Activated T-cell treated with anti-CD3 and anti-CD28 coated beads, Interleukin-2, amount 50 U/mL, for 48 hours (primary cell): ENCODE results near the gene KRTAP5-10.
"Not testable (repeated sequence)": the region's sequence is repeated elsewhere in the genome, so short reads cannot be mapped to it uniquely, and the experiment has no call there.

Source experiments
- DNase-seq, 2 experiments: peaks; one replicate each; pipeline ENCODE4 v3.0.0-alpha.2; 2020

The KRTAP5-10 gene

DNA sequence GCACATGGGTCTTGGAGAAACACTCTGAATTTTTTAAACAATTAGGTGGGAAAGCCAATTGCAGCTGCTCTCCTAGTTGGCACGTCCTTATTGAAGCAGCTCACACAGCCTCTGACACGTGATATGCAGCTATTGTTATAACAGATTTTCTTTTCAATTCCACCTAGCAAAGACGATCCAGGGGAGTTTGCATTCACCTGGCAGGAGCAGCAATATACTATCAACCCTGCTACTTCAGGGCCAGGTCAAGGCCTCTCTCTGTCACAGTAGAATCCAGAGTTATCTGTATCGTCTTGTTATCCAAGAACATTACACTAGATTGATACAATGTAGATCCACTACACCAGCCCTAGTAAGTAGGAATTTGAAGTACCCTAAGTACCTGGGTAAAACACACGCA, 9.1 kb downstream of the KRTAP5-10 start:
- DNase-seq = no peak

DNA sequence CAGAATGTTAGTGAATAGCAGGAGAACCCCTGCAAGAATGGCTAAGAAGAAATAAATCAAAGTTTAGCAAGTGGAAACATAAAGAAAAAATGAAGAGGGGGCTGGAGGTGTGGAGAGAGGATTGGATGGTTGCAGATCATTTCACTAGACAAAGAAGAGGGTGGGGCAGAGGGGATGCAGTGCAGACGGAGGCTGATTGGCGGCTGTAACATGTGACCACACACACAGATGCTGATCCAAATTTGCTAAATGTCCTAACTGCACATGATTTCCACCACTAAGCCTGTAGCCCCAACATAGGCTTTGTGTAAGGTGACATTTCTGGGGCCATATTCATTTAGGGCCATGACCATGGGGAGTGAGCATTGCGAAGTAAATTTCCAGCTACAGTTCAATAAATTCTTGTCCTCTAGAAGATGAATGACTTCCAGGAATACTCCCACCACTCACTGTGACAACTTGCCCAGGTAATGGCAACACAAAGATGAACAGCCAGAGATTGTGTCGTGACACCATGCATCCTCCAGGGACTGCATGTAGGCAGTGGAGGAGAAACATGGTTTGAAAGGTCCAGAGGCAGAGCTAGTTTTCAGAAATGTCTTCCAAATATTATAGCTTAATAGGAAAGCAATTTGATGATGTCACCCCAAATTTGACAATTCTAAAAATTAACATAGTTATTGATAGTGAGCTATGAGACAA, 10.5 kb downstream of the KRTAP5-10 start:
- DNase-seq = no peak

DNA sequence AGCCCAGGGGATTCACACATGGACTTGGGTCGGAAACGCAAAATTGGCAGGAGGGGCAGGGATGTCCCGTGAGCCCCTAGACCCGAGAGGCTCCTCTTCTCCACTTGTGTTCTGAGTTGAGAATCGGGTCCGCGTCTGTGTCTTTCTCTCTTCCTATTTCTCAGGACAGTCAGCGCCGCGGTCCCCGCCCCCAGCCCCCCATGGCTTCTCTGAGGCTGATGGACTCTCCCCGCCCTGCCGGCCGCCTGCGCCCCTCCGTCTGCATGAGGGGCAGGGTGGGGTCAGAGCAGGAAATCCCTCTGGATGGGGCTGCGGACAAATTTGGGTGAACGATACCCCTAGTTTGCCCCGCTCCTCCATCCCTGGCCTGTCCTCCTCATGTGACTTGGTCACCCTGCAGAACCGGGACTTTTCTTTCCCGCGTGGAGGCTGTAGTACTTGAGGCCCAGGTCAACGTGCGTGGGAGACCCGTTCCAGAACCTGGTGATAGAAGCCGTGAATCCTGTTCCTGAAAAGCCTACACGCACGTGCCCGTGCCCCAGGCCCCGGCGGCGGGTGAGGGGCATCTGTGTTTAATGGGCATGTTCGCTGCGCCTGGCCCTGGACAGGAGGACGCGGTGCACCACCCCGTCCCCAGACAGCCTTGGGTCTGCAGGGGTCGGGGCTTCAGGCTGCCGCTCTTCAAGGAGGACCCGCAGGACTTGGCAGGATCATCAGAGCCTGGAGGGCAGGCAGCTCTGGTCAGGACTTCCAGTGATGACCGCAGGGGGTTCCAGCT, 11.5 kb downstream of the KRTAP5-10 start:
- DNase-seq = not testable (repeated sequence)

DNA sequence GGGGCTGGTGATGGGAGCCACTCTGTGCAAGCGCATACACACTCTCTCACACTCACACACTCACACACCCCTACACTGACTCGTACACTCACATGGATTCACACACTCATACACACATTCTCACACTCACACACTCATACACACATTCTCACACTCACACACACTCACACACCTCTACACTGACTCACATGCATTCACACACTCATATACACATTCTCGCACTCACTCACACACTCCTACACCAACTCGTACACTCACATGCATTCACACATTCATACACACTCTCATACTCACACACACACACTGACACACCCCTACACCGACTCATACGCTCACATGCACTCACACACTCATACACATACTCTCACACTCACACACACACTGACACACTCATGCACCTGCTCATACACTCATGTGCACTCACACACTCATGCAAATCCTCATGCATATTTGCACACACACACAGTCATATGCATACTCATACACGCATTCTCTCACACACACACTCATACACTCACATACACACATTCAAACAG, 12.2 kb downstream of the KRTAP5-10 start:
- DNase-seq = no peak

DNA sequence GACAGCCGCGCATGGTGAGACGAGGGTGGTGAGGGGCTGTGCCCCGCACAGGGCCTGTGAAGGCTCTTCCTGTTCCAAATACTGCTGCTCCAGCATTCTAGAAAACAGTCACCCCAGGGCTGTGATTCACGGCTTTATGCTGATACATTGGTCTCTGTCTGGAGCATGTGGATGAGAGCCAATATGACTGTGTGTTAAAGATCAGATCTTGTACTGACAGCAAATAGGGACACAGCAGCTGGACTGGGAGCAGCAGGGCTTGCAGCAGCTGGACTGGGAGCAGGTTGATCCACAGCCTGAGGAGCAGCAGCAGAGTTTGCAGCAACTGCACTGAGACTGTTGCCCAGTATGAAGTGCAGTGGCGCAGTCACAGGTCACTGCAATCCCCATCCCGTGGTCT, 14.2 kb downstream of the KRTAP5-10 start:
- DNase-seq = not testable (repeated sequence)

DNA sequence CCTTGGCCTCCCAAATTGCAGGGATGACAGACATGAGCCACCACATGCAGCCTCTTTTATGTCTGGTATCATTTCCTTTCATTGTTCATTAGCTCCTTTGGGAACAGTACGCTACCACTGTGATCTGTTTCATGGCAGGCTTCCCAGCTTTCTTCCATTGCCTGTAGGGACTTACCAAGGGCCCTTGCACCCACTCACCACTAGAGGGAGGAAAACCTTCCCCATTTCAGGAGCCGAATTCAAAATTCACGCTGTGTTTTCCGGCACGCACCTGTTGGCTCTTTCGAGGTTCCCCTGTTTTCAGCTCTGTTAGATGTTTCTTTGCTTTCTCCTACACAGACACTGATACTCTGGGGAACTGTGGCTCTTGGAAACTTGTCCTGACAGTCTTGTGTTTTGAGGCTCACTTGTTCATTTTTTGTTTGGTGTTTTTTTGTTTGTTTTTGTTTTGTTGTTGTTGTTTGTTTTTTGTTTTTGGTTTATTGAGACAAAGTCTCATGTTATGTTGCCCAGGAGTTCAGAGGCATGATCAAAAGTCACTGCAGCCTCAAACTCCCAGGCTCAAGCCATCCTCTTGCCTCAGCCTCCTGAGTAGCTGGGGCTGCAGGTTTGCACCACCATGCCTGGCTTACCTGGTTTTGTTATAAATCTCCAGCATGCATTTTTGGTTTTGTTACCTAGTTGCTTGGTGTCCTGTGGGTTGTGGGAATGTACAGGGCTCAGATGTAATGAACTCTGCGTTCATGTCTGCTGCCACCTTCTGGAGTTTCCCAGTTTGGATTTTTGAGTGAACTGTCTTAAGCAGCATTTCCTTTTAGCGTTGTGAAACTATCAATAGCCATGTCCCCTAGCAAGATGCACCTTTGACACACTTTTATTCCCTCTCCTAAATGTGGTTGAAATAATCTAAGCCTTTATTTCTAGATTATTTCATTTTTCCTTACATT, 15.0 kb downstream of the KRTAP5-10 start:
- peak; percentile 29 to 42 for DNase-seq

DNA sequence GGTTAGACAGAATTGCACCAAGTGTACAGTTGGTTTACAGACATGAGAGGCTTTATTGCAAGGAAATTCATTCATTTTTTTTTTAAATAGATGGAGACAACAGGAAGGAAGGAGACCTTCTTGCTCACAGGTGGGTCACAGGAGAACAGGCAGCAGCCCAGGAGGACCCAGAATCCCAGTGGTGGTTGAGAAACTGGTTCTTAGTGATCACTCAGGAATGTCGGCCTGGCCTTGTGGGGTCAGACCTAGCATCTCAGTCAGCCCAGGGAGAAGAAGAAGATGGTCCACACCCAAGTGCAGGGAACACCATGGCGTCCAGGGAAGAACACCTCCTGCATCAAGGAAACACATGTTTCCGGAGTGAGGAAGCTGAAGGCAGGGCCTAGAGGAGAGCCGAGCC, 16.5 kb downstream of the KRTAP5-10 start:
- no peak for DNase-seq

DNA sequence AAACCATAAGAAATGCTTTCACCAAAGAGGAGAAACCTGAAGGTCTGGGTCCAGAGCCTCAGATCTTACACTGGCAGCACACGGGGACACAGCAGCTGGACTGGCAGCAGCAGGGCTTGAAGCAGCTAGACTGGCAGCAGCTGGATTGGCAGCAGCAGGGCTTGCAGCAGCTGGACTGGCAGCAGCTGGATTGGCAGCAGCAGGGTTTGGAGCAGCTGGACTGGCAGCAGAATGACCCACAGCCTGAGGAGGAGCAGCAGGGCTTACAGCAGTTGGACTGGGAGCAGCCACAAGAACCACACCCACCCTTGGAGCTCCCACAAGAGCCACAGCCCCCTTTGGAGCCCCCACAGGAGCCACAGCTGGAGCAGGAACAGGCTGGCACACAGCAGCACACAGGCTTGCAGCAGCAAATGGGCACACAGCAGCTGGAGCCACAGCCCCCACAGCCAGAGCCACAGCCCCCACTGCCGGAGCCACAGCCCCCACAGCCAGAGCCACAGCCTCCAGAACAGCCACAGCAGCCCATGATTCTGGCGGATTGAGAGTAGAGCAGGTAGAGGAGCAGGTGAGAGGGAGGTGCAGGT, 17.0 kb downstream of the KRTAP5-10 start, which contains the start of gene KRTAP5-11:
KRTAP5-11 (minus strand) TSS at position 567 of the 587 bp plus-strand sequence; CDS start at position 529, 38 bp downstream.
- DNase-seq = no peak

DNA sequence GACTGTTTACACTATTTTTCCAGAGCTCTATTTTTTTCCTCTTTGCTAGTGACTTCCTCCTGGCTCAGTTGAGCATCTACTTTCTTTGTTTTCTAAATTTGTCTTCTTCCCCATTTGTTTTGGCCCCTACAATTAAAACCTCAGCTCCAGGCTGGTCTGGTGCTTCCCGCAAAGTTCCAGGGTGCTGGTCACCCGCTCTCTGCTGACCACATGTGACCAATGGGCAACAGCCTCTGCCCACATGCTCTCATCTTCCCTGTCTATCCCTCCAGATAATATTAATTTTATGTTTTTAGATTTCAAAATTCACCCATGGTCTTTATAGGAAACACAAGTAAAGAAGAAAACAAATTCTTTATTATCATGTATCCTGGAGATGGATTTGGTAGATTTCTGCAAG, 17.6 kb downstream of the KRTAP5-10 start:
- DNase-seq = not testable (repeated sequence)

DNA sequence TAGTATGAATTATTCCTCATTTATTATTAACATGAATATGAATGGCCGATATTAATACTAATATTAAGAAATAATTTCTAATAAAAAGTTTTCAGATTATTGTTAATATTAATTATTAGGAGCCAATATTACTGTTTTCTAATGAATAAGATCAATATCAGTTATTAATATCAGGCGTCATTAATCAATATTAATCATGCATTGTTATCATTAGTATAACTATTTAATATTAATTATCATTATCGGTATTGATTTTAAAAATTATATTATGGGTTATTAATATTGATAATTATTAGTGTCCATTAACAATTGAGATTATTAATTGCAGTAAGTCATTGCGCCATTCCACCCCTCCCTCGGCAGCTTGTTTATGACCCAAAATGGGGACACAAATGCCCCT, 20.3 kb downstream of the KRTAP5-10 start:
- not testable (repeated sequence) for DNase-seq

DNA sequence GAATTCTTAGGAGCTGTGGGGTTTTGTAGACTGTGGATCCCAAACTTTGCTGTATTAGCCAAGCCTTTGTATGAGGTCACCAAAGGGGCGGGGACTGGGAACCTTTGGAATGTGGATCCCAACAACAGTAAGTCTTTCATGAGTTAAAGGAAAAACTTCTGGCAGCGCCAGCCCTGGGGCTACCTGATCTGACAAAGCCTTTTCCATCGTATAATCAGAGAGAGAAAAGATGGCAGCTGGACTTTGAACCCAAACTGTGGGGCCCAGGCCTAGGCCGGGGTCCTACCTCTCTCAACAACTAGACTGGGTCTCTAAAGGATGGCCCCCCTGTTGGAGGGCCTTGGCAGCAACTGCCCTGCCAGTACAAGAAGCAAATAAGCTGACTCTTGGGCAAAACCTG, 23.0 kb downstream of the KRTAP5-10 start:
- DNase-seq = not testable (repeated sequence)

DNA sequence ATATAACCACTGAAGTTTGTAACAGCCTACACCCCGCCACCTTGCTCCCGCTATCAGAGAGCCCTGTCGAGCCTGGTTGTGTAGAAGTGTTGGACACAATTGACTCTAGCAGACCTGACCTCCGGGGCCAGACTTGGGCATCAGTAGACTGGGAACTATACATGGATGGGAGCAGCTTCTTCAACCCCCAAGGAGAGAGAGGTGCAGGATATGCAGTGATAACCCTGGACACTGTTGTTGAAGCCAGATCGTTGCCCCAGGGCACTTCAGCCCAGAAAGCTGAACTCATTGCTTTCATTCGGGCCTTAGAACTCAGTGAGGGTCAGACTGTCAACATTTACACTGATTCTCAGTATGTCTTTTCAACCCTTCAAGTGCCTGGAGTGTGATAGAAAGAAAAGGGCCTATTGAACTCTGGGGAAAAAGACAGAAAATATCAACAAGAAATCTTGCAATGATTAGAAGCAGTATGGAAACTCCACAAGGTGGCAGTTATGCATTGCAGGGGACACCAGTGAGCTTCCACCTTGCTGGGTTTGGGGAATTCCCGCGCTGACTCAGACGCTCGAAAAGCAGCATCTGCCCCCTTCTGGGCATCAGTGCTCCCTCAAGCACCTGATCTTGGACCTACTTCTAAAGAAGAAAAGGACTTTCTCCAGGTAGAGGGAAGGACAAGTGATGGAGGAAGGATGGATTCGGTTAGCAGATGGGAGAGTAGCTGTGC, 23.6 kb downstream of the KRTAP5-10 start:
- peak; percentile 53 to 62 for DNase-seq

DNA sequence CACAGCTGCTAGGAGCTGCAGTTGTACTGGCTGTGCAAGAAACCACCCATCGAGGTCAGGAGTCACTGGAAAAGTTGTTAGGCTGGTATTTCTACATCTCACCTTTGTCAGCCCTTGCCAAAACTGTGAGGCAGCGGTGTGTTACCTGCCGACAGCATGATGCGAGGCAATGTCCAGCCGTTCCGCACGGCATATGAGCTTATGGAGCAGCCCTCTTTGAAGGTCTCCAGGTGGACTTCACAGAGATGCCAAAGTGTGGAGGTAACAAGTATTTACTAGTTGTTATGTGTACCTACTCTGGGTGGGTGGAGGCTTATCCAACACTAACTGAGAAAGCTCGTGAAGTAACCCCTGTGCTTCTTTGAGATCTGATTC, 24.2 kb downstream of the KRTAP5-10 start:
- not testable (repeated sequence) for DNase-seq

DNA sequence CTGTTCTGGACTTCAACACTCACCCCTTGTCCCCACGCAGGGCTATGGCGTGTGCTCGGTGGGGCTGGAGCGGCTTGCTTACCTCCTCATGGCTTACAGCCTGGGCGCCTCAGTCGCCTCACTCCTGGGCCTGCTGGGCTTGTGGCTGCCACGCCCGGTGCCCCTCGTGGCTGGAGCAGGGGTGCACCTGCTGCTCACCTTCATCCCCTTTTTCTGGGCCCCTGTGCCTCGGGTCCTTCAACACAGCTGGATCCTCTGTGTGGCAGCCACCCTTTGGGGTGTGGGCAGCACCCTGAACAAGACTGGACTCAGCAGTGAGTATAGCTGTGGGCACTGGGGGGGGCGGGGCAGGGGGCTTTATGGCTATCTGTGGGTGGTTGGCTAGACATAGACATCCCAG, 37.9 kb downstream of the KRTAP5-10 start:
- DNase-seq = not testable (repeated sequence)

DNA sequence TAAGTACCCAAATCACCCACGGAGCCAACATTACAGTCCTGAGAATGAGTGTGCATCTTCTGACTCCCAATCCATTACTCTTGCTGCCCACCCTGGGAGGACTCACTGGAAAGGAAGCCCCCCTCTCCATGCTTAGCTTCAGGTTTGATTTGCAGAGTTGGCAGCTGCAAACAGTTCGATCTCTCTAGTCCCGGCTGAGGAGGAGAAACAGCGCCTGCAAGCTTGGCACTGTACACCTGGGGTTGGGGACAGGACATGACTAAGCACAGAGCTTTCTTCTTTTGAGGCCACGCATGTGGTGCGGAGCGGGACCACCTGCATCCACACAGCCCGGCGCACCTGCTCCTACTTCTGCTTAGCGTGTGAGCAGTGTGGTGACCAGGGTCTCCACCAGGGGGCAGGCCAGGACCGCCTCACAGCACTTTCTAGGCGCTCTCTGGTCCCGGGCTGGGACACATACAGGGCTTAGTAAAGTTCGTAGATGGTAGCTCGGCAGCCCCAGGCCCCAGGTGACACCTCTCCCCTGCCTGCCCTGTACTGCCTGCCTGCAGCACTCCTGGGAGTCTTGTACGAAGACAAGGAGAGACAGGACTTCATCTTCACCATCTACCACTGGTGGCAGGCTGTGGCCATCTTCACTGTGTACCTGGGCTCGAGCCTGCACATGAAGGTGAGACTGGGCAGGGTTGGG, 39.6 kb downstream of the KRTAP5-10 start:
- DNase-seq = peak; percentile 50 to 57

DNA sequence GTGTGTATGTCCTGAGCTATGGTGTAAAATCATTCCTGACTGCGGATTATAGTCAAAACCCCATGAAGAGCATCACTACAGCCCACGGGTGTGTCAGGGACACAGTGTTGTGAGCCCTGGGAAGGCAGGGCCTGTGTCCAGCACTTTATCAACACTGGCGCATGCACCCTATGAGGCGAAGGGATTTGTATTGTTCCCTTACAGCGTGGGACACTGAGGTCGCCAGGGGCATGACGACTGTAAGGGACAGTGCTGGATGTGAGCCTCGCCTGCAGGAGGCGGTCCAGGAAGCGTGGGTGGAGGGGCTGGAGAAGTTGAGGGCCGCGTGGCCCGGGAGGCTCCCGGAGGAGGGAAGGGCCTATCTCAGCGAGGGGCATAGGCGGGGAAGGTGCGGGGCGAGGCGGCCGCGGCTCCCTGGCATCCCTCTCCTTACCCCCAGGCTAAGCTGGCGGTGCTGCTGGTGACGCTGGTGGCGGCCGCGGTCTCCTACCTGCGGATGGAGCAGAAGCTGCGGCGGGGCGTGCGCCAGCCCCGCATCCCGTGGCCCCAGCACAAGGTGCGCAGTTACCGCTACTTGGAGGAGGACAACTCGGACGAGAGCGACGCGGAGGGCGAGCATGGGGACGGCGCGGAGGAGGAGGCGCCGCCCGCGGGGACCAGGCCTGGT, 41.6 kb downstream of the KRTAP5-10 start:
- DNase-seq = not testable (repeated sequence)

DNA sequence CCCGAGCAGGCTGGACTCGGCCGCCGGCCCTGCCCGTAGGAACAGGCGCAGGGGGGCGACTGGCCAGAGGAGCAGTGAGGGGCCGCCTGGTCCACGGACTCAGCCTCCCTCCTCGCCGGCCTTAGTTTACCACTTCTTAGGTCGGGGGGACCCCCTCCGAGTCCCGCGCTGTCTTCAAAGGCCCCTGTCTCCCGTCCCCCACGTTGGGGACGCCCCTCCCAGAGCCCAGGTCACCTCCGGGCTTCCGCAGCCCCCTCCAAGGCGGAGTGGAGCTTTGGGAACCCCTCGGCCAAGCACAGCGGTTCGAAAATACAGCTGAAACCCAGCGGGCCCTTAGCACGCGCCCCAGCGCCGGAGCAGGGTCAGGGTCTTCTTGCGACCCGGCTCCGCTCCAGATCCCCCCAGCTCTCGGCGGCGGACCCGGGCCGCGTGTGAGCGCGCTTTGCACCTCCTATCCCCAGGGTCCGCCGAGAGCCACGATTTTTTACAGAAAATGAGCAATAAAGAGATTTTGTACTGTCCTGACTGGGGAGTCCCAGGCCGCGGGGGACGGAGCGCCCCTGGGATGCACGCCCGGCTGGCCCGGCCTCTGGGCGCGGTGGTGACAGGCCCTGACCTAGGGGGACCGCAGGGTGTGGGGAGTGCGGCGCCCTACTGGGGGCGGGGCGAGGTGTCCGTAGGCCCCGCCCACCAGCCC, 42.3 kb downstream of the KRTAP5-10 start:
- DNase-seq = not testable (repeated sequence)

DNA sequence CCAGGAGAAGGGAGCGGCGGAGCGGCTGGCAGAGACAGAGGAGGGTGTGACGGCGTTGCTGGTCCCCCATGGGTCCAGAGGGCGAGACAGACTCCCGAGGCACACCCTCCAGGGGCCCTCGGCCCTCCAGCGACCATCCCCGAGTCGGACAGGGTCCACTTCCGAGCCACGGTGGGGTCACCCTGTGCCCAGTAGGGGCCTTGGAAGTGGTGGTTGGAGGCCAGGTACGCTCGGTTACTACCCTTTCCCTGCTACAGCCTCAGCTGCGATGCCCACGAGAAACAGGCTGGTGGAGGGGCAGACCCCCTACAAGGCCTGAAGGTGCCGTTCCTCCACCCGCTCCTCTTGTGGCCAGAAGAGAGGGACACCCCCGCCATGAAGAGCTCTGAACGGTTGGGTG, 42.9 kb downstream of the KRTAP5-10 start:
- DNase-seq = not testable (repeated sequence)

DNA sequence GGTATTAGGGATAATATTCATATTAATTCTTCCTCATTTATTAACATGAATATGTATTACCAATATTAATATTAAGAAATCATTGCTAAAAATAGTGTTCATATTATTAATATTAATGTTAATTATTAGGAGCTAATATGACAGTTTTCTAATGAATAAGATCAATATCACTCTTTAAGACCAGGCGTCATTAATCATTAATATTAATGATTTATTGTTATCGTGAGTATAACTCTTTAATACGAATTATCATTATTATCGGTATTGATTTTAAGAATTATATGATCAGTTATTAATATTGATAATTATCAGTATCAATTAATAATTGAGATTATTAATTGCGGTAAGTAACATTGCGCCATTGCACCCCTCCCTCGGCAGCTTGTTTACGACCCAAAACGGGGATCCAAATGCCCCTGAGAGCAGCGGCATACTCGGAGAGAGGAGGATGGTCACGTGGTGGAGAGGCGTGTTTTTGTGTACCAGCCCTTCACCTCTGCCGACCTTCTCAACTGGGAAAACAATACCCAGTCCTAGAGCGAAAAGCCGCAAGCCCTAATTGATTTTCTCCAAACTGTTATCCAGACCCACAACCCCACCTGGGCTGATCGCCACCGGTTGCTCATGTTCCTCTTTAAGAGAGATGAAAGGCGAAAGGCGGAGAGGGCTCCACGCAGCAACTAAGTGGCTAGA, 46.0 kb downstream of the KRTAP5-10 start:
- not testable (repeated sequence) for DNase-seq
